ENCODE measurements around the gene WFDC8. TPM values are rescaled to one million over a fixed set of nuclear protein-coding genes. Genes with fewer than 3 reads are reported as not detected.

WFDC8 gene
- total and polyA plus RNA-seq, 2 donors from 2014 or later: not detected

DNA sequence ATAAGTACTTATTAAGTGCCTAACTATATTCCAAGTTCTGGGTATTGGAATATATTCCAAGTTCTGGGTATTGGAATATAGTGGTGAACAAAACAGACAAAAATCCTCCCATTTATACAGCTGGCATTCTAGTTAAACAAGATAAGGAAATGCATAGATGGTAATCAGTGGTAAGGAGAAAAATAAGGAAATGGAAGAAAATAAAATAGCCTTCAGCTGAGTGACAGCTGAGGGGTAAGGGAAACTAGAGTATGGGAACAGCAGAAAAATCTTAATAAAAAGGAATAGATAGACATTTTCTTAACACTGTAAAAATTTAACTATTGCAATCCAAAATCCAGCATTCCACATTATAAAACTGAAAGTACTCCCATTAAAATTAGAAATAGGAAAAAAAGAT, 33.2 kb upstream of the WFDC8 start:
- FAIRE-seq (no peak), DNase-seq (no peak)
- Histone ChIP-seq H3K9me3 (ENCODE audit: control insufficient read depth in 2 of 3, insufficient read depth in 1 of 3, low read length in 3 of 3) (no peaks in the 10 kb centered on the region), H3K4me3 (ENCODE audit: low read length in 3 of 3) (no peak overlapping the region), H3K9ac (ENCODE audit: low read length in 3 of 3) (no peak overlapping the region), H3K4me1 (ENCODE audit: control insufficient read depth in 2 of 3, insufficient read depth in 2 of 3, low read depth in 1 of 3, low read length in 3 of 3) (no peaks in the 10 kb centered on the region), H3K27ac (ENCODE audit: low read depth in 2 of 2, low read length in 2 of 2) (no peak overlapping the region), H3K36me3 (ENCODE audit: control insufficient read depth in 2 of 3, insufficient read depth in 3 of 3, low read length in 3 of 3) (no peaks in the 10 kb centered on the region), H3K27me3 (ENCODE audit: control insufficient read depth, insufficient read depth, low read length) (no peaks in the 10 kb centered on the region)
- TF ChIP-seq, protein P1, sequence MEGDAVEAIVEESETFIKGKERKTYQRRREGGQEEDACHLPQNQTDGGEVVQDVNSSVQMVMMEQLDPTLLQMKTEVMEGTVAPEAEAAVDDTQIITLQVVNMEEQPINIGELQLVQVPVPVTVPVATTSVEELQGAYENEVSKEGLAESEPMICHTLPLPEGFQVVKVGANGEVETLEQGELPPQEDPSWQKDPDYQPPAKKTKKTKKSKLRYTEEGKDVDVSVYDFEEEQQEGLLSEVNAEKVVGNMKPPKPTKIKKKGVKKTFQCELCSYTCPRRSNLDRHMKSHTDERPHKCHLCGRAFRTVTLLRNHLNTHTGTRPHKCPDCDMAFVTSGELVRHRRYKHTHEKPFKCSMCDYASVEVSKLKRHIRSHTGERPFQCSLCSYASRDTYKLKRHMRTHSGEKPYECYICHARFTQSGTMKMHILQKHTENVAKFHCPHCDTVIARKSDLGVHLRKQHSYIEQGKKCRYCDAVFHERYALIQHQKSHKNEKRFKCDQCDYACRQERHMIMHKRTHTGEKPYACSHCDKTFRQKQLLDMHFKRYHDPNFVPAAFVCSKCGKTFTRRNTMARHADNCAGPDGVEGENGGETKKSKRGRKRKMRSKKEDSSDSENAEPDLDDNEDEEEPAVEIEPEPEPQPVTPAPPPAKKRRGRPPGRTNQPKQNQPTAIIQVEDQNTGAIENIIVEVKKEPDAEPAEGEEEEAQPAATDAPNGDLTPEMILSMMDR (IDR thresholded peaks at IDR 0.05; ENCODE audit: borderline replicate concordance, extremely low read depth, insufficient read depth): no peak
- intact Hi-C loops (cut with DNase I): no loop called here

DNA sequence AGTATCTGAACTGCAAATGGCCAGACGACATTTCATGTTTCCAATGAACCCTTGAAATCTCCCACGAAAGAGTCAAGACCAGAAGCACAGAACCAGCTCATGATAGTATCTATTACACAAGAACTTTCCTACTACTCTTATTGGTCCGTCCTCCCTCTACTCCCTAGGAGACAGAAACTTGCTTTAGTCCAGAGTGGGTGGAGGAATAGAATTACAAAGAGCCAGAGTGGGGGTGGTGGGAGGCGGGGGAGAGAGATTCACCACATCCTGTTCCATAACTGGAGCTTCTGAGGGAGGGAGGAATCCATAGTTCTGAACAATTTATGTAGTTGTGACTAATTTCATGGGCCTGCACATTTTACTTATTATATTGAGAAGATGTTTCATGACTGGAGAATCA, 32.0 kb upstream of the WFDC8 start:
- Histone ChIP-seq H3K27ac (ENCODE audit: low read depth in 2 of 2, low read length in 2 of 2) (no peak overlapping the region), H3K9me3 (ENCODE audit: control insufficient read depth in 2 of 3, insufficient read depth in 1 of 3, low read length in 3 of 3) (peaks cover 0 to 4% (median 0%) of the 10 kb centered on the region in 3 donors), H3K36me3 (ENCODE audit: control insufficient read depth in 2 of 3, insufficient read depth in 3 of 3, low read length in 3 of 3) (no peaks in the 10 kb centered on the region), H3K4me1 (ENCODE audit: control insufficient read depth in 2 of 3, insufficient read depth in 2 of 3, low read depth in 1 of 3, low read length in 3 of 3) (no peaks in the 10 kb centered on the region), H3K4me3 (ENCODE audit: low read length in 3 of 3) (no peak overlapping the region), H3K9ac (ENCODE audit: low read length in 3 of 3) (no peak overlapping the region), H3K27me3 (ENCODE audit: control insufficient read depth, insufficient read depth, low read length) (no peaks in the 10 kb centered on the region)
- TF ChIP-seq, protein P1 (IDR thresholded peaks at IDR 0.05; ENCODE audit: borderline replicate concordance, extremely low read depth, insufficient read depth): no peak
- peak in 4 of 5 donors; percentile 27 to 46 (median 37) for DNase-seq
- intact Hi-C loops (cut with DNase I): no loop called here
- no peak for FAIRE-seq

- H3K9me3 ChIP-seq (ENCODE audit: control insufficient read depth in 2 of 3, insufficient read depth in 1 of 3, low read length in 3 of 3): peaks cover 0 to 8% (median 0%) of the 10 kb centered on the region in 3 donors
- intact Hi-C loops (cut with DNase I): no loop called here
- H3K4me3 ChIP-seq (ENCODE audit: low read length in 3 of 3): no peak overlapping the region
- TF ChIP-seq, protein P1 (IDR thresholded peaks at IDR 0.05; ENCODE audit: borderline replicate concordance, extremely low read depth, insufficient read depth): no peak
- no peak for DNase-seq
- no peaks in the 10 kb centered on the region for H3K36me3 ChIP-seq (ENCODE audit: control insufficient read depth in 2 of 3, insufficient read depth in 3 of 3, low read length in 3 of 3)
- H3K27me3 ChIP-seq (ENCODE audit: control insufficient read depth, insufficient read depth, low read length): no peaks in the 10 kb centered on the region
- H3K27ac ChIP-seq (ENCODE audit: low read depth in 2 of 2, low read length in 2 of 2): no peak overlapping the region
- no peaks in the 10 kb centered on the region for H3K4me1 ChIP-seq (ENCODE audit: control insufficient read depth in 2 of 3, insufficient read depth in 2 of 3, low read depth in 1 of 3, low read length in 3 of 3)
- FAIRE-seq: no peak
- H3K9ac ChIP-seq (ENCODE audit: low read length in 3 of 3): no peak overlapping the region
Observed at GRCh38 chr20:45607810-45608209, 28.7 kb upstream of the WFDC8 start.

DNA sequence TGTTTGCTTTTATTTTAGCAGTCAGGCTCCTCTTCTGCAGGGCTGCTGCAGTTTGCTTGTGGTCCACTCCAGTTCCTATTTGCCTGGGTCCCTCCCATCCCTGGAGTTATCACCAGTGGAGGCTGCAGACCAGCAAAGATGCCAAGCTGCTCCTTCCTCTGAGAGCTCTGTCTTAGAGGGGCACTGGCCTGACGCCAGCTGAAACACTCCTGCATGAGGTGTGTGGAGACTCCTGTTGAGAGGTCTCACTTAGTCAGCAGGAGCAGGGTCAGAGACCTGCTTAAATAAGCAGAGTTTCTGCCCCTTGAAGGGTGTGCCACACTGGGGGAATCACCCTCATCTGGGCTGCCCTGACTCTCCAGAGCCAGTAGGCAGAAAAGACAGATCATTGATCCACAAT, 16.2 kb upstream of the WFDC8 start:
- FAIRE-seq (no peak), DNase-seq (no peak)
- no peaks in the 10 kb centered on the region for H3K27me3 ChIP-seq (ENCODE audit: control insufficient read depth, insufficient read depth, low read length)
- no peaks in the 10 kb centered on the region for H3K9me3 ChIP-seq (ENCODE audit: control insufficient read depth in 2 of 3, insufficient read depth in 1 of 3, low read length in 3 of 3)
- TF ChIP-seq, protein P1 (IDR thresholded peaks at IDR 0.05; ENCODE audit: borderline replicate concordance, extremely low read depth, insufficient read depth): no peak
- H3K27ac ChIP-seq (ENCODE audit: low read depth in 2 of 2, low read length in 2 of 2): no peak overlapping the region
- no peaks in the 10 kb centered on the region for H3K4me1 ChIP-seq (ENCODE audit: control insufficient read depth in 2 of 3, insufficient read depth in 2 of 3, low read depth in 1 of 3, low read length in 3 of 3)
- no peak overlapping the region for H3K9ac ChIP-seq (ENCODE audit: low read length in 3 of 3)
- no peaks in the 10 kb centered on the region for H3K36me3 ChIP-seq (ENCODE audit: control insufficient read depth in 2 of 3, insufficient read depth in 3 of 3, low read length in 3 of 3)
- H3K4me3 ChIP-seq (ENCODE audit: low read length in 3 of 3): no peak overlapping the region
- intact Hi-C loops (cut with DNase I): no loop called here

Data from kidney (tissue), 14 donors.